Measurements from ENCODE around the gene TMEM151B. TPM values are rescaled to one million over a fixed set of nuclear protein-coding genes. Genes with fewer than 3 reads are reported as not detected.

The TMEM151B gene
- total RNA-seq, 4 donors from 2014 or later = 0.27 to 0.57 TPM; not detected in 2

DNA sequence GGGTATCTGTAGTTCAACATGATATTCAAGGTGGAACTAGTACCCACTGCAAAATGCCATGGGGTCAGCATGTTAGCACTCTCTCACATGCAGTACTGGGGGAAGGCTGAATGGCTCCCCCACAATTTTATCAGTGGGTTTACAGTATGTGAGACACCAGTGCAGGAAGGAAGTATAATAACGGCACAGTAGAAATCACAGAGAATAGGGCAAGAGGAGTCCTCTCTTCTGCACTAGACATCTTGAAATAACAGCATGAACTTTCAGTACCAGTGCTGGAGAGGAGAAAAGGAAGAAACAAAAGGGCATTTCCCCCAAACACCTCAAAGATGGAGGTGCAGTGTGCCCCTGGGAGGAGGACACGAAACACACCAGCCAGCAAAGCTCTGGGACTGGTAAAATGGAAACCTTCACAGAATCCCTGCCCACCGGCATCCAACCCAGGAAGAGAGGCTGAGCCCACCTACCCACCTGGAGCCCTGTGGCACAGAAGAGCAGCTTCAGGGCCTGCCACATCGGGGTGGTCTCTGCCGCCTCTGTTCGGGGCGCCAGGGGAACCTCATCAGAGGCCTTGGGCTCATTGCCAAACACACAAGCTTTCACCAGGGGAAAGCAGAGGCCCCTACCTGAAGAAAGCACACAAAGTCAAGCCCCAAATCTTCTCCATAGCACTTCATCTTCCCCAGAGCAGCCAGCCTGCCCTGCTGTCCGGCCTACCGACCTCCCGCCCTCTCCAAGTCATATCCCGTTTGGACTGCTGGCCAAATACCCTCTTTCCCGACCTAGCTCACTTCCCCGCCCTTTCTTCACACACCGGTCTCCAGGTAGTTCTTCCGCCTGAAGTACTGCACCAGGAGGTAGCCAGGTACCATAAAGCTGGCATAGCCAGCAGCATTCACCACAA lies 14.1 kb upstream of the TMEM151B start:
- peak overlapping the region; percentile 90 to 99 (median 92) for H3K27ac ChIP-seq
- H3K4me1 ChIP-seq = peaks cover 4 to 22% (median 9%) of the 10 kb centered on the region in 4 donors
- H3K27me3 ChIP-seq = no peaks in the 10 kb centered on the region
- peaks cover 0 to 59% (median 0%) of the 10 kb centered on the region in 3 donors for H3K36me3 ChIP-seq
- H3K9me3 ChIP-seq = no peaks in the 10 kb centered on the region
- peak overlapping the region; percentile 91 to 95 (median 92) for H3K4me3 ChIP-seq
- no peak for TF ChIP-seq POLR2A (IDR thresholded peaks at IDR 0.05)
- TF ChIP-seq, protein P1, sequence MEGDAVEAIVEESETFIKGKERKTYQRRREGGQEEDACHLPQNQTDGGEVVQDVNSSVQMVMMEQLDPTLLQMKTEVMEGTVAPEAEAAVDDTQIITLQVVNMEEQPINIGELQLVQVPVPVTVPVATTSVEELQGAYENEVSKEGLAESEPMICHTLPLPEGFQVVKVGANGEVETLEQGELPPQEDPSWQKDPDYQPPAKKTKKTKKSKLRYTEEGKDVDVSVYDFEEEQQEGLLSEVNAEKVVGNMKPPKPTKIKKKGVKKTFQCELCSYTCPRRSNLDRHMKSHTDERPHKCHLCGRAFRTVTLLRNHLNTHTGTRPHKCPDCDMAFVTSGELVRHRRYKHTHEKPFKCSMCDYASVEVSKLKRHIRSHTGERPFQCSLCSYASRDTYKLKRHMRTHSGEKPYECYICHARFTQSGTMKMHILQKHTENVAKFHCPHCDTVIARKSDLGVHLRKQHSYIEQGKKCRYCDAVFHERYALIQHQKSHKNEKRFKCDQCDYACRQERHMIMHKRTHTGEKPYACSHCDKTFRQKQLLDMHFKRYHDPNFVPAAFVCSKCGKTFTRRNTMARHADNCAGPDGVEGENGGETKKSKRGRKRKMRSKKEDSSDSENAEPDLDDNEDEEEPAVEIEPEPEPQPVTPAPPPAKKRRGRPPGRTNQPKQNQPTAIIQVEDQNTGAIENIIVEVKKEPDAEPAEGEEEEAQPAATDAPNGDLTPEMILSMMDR (IDR thresholded peaks at IDR 0.05) = no peak
- no peak for DNase-seq

DNA sequence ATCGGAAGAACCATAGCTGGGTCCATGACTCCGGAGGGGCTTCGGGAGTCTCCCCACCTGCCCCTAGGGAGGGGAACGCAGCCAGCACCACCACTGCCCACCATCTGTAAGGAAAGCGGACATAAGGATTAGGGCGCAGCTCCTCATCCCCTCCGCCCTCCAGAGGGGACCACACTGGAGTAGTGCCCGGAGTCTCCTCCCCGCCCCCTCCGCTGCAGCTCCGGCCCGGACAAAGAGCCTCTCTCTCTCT lies 13.6 kb upstream of the TMEM151B start:
- Histone ChIP-seq H3K4me3 (peak overlapping the region; percentile 91 to 95 (median 92)), H3K27me3 (no peaks in the 10 kb centered on the region), H3K27ac (peak overlapping the region; percentile 90 to 99 (median 92)), H3K9me3 (no peaks in the 10 kb centered on the region), H3K36me3 (peaks cover 0 to 57% (median 0%) of the 10 kb centered on the region in 3 donors), H3K4me1 (peaks cover 4 to 22% (median 9%) of the 10 kb centered on the region in 4 donors)
- no peak for DNase-seq
- no peak for TF ChIP-seq POLR2A (IDR thresholded peaks at IDR 0.05)
- TF ChIP-seq, protein P1 (IDR thresholded peaks at IDR 0.05) = no peak

DNA sequence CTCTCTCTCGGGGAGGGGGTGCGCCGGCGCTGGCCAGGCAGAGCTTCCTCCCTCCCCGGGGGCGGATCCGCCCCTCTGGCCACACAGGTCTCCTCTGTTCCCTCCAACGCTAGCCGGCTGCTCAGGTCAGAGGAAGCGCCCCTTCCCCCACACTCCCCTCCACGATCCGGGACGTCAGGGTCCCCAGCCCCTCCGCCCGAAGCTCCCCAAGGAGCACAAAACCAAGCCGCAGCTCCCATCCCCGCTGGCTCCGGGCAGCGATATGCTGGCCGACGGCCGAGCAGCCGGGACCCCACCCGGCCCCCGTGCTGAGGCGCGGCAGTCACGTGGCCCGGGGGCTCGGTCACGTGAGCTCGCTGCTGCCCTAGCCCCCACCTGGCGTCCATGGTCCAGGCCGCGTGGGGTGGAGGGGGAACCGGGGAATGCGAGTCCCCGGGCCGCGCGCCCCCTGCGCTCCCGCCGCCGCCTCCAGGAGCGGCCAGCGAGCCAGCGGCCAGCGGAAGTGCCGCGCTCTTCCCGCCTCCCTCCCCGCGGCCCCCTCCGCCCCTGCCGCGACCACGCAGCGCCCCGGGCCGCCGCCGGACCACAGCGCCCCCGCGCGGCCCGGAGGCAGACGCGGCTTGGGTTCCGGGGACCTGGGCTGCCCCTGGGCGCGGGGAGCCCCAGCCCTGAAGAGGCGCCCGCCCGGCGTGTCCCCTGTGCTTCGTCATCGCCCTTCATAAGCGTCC lies 13.1 kb upstream of the TMEM151B start, which contains the start of gene SLC35B2:
Gene SLC35B2 (minus strand): TSS at position 504 of the 728 bp plus-strand sequence. CDS start 118 bp downstream, at position 386.
- peak within 1 kb of the TSS; percentile 91 to 95 (median 92) for H3K4me3 ChIP-seq
- H3K27ac ChIP-seq = peak within 1 kb of the TSS; percentile 90 to 99 (median 92)
- peak; percentile 64 to 81 (median 79) for DNase-seq
- peaks cover 0 to 52% (median 0%) of the 10 kb centered on the region in 3 donors for H3K36me3 ChIP-seq
- H3K9me3 ChIP-seq = no peaks in the 10 kb centered on the region
- peaks cover 4 to 25% (median 10%) of the 10 kb centered on the region in 4 donors for H3K4me1 ChIP-seq
- no peaks in the 10 kb centered on the region for H3K27me3 ChIP-seq
- TF ChIP-seq POLR2A (IDR thresholded peaks at IDR 0.05) = peak; percentile 37 to 38
- TF ChIP-seq, protein P1 (IDR thresholded peaks at IDR 0.05) = peak; percentile 68 to 93 (median 80)

DNA sequence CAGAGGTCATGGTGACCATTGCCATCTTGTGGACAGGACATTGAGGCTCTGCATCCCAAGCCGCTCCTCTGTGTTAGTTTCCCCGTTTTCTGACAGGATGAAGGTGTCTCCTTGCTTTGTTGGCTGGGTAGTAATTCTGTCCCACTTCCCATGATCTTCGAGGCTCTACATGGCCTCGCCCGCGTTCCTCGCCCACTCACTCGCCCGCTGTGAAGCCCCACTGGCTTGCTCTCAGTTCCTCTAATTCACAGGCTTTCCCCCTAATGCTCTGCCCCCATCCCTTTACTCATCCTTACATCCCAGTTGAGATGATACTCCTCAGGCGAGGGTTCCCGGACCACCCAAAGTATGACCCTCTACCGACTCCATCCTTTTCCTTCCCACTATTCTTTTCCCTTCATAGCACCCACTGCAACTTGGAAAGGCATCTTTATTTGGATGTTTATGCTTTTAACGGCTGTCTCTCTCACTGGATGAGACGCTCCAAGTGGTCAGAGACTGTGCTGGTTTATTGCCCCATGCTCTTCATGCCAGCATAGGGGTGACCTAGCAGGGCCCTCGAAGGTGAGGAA lies 12.4 kb upstream of the TMEM151B start:
- Histone ChIP-seq H3K4me3 (peak overlapping the region; percentile 91 to 95 (median 92)), H3K4me1 (peaks cover 4 to 32% (median 15%) of the 10 kb centered on the region in 4 donors), H3K27me3 (no peaks in the 10 kb centered on the region), H3K27ac (peak overlapping the region; percentile 90 to 99 (median 92)), H3K9me3 (no peaks in the 10 kb centered on the region), H3K36me3 (peaks cover 0 to 45% (median 0%) of the 10 kb centered on the region in 3 donors)
- TF ChIP-seq, protein P1 (IDR thresholded peaks at IDR 0.05) = no peak
- TF ChIP-seq POLR2A (IDR thresholded peaks at IDR 0.05) = no peak
- DNase-seq = peak in 1 of 3 donors; percentile 56

DNA sequence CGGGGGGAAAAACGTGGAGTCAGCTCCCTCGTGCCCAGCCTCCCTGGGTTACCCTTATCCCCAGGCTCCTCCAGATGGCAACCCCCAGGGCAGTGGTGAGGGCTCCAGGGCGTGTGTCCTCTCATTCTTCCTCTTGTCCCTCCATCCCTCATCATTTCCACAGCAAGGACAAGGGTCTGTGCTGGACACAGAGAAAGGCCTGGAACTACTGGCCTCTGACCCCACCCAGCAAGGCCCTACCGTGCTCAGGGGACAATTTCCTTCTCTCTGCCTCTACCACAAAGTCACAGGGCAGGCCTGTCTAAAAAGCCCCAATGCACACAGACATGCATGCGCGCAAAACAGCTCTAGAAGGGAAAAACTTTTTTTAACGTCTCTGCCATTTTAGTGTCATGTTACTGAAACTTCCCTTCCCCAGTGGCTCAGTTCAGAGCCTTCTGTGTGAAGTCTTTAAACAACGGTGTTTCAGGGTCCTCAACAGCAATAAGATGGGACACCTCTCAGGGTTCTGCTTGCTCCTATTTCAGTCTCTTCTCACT lies 11.9 kb upstream of the TMEM151B start:
- H3K27me3 ChIP-seq = no peaks in the 10 kb centered on the region
- TF ChIP-seq, protein P1 (IDR thresholded peaks at IDR 0.05) = no peak
- TF ChIP-seq POLR2A (IDR thresholded peaks at IDR 0.05) = no peak
- H3K36me3 ChIP-seq = peaks cover 0 to 40% (median 0%) of the 10 kb centered on the region in 3 donors
- H3K4me1 ChIP-seq = peaks cover 8 to 38% (median 18%) of the 10 kb centered on the region in 4 donors
- H3K27ac ChIP-seq = peak overlapping the region in 3 of 4 donors; percentile 90 to 99 (median 91)
- no peaks in the 10 kb centered on the region for H3K9me3 ChIP-seq
- H3K4me3 ChIP-seq = no peak overlapping the region
- peak in 1 of 3 donors; percentile 40 for DNase-seq
